HAP-1 (cell line): Measurements from ENCODE around the gene KIF12.

ENCODE experiments used
- DNase-seq, 2 experiments: peaks; one replicate each; pipeline ENCODE4 v3.0.0-alpha.2; 2016 to 2020; ENCODE audit warnings: low spot score in 2 of 2
- H3K27me3 ChIP-seq: fragments of 250-450 bp; sonication (Bioruptor Pico); 2 replicates; pipeline ENCODE4 v1.5.1; 2020; ENCODE audit warnings: low read depth, mild to moderate bottlenecking, moderate library complexity
- H3K36me3 ChIP-seq: fragments of 250-450 bp; sonication (Bioruptor Pico); replicated peaks from 2 replicates; pipeline ENCODE4 v1.5.1; 2020; ENCODE audit warnings: mild to moderate bottlenecking
- H3K4me1 ChIP-seq: fragments of 250-450 bp; sonication (Bioruptor Pico); 2 replicates; pipeline ENCODE4 v1.5.1; 2020; ENCODE audit warnings: mild to moderate bottlenecking
- H3K4me3 ChIP-seq: fragments of 250-450 bp; sonication (Bioruptor Pico); 2 replicates; pipeline ENCODE4 v1.5.1; 2020; ENCODE audit warnings: mild to moderate bottlenecking, moderate library complexity
- H3K9me3 ChIP-seq: fragments of 250-450 bp; sonication (Bioruptor Pico); 2 replicates; pipeline ENCODE4 v1.5.1; 2020; ENCODE audit warnings: mild to moderate bottlenecking, moderate library complexity
- in situ Hi-C: fragments of 300-500 bp; cut with MboI; formaldehyde crosslinking; loops from 3 replicates; pipeline ENCODE4 v1.14.3; 2020; ENCODE audit warnings: low sequenced_read_pairs, inconsistent platforms, mixed read lengths

Gene KIF12

GRCh38 chr9:114065304-114065703, 33.8 kb downstream of the KIF12 start:
- no peak for DNase-seq
- no peak overlapping the region for H3K4me3 ChIP-seq
- H3K36me3 ChIP-seq: no peaks in the 10 kb centered on the region
- peaks cover 11% of the 10 kb centered on the region; the same call in 1 of the 2 replicates for H3K27me3 ChIP-seq
- H3K9me3 ChIP-seq: no peaks in the 10 kb centered on the region
- in situ Hi-C loops: no loop called here
- H3K4me1 ChIP-seq: no peaks in the 10 kb centered on the region

DNA sequence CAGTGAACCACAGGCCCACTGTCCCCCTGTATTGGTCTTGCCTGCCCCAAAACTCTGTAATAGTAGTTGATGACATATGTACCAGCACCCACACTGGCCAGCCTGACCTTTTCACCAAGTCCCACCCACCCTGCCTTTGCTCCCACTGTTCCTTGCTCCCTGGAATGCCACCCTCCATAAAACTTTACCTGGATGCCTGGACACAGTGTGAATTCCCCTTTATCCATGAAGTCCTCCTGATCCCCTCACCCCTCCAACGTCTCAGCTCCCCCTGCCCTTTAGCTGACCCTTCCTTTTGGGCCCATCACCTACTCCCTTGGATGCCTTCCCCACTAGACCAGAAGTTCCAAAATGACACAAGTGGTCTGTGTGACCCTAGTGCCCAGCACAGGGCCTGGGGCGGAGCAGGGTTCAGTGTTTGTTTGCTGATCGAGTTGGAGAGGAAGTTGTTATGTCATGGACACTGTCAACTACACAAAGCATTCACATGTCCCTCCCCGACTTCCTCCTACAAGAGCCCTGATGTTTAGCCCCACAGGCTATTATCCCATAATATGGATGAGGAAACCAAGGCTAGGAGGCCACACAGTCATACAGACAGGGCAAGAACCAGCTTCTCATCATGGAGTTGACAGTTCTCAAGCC, 37.1 kb downstream of the KIF12 start:
- peak in 1 of 2 experiments; percentile 3 for DNase-seq
- H3K36me3 ChIP-seq: no peaks in the 10 kb centered on the region
- peaks cover 9% of the 10 kb centered on the region; the same call in 1 of the 2 replicates for H3K27me3 ChIP-seq
- in situ Hi-C loops: no loop called here
- no peaks in the 10 kb centered on the region for H3K9me3 ChIP-seq
- no peak overlapping the region for H3K4me3 ChIP-seq
- H3K4me1 ChIP-seq: no peaks in the 10 kb centered on the region

DNA sequence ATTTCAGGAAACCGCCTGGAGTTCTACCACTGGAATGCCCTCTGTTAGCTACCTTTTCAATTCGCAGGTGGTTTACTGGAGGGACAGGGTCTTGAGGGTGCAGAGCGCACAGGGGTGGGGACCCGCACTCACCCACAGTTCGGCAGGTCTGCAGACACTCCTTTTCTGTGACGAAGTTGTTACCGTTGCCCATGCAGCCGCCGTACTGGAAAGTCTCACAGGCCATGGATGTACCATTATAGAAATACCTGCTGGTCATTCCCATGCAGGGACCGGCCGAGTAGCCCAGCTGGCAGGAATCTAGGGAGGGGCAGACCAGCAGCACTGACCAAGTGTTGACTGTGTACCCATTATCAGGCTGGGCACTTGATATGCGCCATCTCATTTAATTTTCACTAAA, 37.8 kb downstream of the KIF12 start:
- H3K36me3 ChIP-seq: no peaks in the 10 kb centered on the region
- in situ Hi-C loops: no loop called here
- no peaks in the 10 kb centered on the region for H3K4me1 ChIP-seq
- H3K4me3 ChIP-seq: no peak overlapping the region
- peak in 1 of 2 experiments; percentile 5 for DNase-seq
- H3K9me3 ChIP-seq: no peaks in the 10 kb centered on the region
- H3K27me3 ChIP-seq: peaks cover 9% of the 10 kb centered on the region; the same call in 1 of the 2 replicates

GRCh38 chr9:114060711-114061110, 38.4 kb downstream of the KIF12 start:
- in situ Hi-C loops: no loop called here
- Histone ChIP-seq H3K9me3 (no peaks in the 10 kb centered on the region), H3K4me3 (no peak overlapping the region), H3K4me1 (no peaks in the 10 kb centered on the region), H3K27me3 (peaks cover 4% of the 10 kb centered on the region; the same call in 1 of the 2 replicates), H3K36me3 (no peaks in the 10 kb centered on the region)
- no peak for DNase-seq

- H3K27me3 ChIP-seq: peaks cover 4% of the 10 kb centered on the region; the same call in 1 of the 2 replicates
- H3K36me3 ChIP-seq: no peaks in the 10 kb centered on the region
- DNase-seq: peak in 1 of 2 experiments; percentile 6
- no peaks in the 10 kb centered on the region for H3K4me1 ChIP-seq
- H3K4me3 ChIP-seq: no peak overlapping the region
- in situ Hi-C loops: no loop called here
- H3K9me3 ChIP-seq: no peaks in the 10 kb centered on the region
Measured at GRCh38 chr9:114060070-114060469, 39.0 kb downstream of the KIF12 start.

DNA sequence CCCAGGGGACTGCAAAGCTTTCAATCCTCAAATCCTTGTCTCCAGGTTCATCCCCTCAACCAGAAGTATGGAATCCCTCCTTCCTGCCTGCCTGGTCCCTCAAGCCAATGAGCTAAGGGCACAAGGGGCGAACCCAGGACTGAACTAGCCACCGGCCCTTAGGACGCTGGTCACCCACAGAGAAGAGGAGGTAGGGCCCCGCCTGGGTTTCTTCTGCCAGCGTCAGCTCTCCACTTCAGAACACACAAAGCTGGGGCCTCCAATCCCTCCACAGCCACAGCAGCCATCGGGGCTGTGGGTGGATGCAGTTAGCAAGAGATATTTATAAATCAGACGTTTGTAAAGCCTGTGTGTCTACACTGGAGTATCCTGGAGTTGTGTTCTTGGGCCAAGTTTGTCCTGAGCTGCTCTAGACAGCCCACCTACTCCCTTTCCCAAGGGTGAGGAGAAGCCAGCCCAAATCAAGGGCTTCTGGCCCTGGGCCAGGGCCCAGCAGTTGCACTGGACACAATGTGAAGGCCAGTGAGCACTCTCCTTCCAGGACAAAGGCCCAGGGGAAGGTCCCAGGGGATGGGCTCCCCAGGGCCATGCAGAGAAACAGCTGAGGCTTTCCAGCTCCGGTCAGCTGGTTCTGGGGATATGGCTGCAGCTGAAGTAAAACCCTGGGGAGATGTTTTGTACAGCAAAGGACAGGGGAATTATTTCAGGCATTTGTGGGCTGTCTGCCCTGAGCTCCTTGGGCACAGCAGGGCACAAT, 39.9 kb downstream of the KIF12 start:
- Histone ChIP-seq H3K4me3 (no peak overlapping the region), H3K4me1 (no peaks in the 10 kb centered on the region)
- DNase-seq: no peak

GRCh38 chr9:114058688-114059046, 40.4 kb downstream of the KIF12 start:
- no peaks in the 10 kb centered on the region for H3K9me3 ChIP-seq
- no peak overlapping the region for H3K4me3 ChIP-seq
- H3K4me1 ChIP-seq: no peaks in the 10 kb centered on the region
- H3K27me3 ChIP-seq: no peaks in the 10 kb centered on the region
- H3K36me3 ChIP-seq: no peaks in the 10 kb centered on the region
- in situ Hi-C loops: no loop called here
- no peak for DNase-seq

More for the DNA sequence above, 39.9 kb downstream of the KIF12 start:
- Histone ChIP-seq H3K36me3 (no peaks in the 10 kb centered on the region), H3K9me3 (no peaks in the 10 kb centered on the region), H3K27me3 (peaks cover 2% of the 10 kb centered on the region; the same call in 1 of the 2 replicates)
- in situ Hi-C loops: no loop called here

DNA sequence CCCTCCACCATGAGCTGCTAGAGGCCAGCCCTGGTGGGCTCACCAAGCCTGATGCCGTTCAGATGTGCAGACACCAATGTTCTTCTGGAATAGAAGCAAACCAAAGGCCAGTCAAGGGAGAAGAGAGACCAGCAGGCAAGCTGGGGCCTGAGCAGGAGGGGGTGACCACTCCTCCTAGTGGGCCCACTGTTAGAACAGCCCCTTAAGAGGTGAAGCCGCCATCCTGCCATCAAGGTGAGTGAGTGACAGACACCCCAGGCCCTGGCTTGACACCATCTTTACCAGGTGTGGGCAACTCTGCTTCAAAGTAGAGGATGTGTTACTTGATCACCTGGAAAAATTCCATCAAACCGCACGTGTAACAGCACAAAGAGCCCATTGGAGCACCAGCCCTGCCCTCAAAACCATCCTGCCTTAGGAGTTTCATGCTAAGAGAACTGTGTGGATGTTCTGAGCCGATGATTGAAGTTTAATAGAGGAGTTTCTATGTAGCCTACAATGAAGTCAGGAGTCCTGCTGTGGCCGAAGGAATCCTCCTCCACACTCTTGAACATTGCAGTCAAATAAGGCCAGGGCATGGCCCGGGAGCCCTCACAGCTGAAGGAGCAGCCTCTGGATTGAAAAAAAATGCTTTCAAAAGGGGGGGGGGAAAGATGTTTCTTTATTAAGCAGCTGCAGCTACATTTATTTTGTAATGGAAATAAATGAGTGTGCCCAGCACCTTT, 41.8 kb downstream of the KIF12 start:
- H3K4me1 ChIP-seq: no peaks in the 10 kb centered on the region
- in situ Hi-C loops: no loop called here
- peak in 1 of 2 experiments; percentile 5 for DNase-seq

DNA sequence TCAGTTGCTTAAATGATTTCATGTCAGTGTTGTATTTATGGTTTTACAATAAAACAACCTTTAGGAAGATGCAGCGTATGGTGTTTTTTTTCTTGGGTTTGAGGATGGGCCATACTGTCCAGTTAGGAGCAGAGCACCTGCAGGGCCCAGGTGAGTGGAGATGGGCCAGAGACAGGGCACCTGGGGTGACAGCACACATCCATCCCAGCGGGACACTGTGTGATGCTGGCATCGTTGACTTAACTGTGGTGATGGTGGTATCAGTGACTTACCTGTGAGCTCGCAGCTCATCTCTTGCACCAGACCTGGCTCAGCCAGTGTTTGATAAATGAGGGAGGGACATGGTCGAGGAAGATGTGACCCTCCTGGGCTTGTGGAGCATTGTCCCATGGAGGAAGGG, 42.6 kb downstream of the KIF12 start:
- no peak for DNase-seq
- in situ Hi-C loops: no loop called here
- Histone ChIP-seq H3K9me3 (no peaks in the 10 kb centered on the region), H3K36me3 (no peaks in the 10 kb centered on the region), H3K4me3 (no peak overlapping the region), H3K4me1 (no peaks in the 10 kb centered on the region), H3K27me3 (no peaks in the 10 kb centered on the region)

More for the DNA sequence above, 41.8 kb downstream of the KIF12 start:
- Histone ChIP-seq H3K36me3 (no peaks in the 10 kb centered on the region), H3K27me3 (no peaks in the 10 kb centered on the region), H3K4me3 (no peak overlapping the region), H3K9me3 (no peaks in the 10 kb centered on the region)

- Histone ChIP-seq H3K4me1 (no peaks in the 10 kb centered on the region), H3K9me3 (no peaks in the 10 kb centered on the region), H3K4me3 (no peak overlapping the region), H3K27me3 (no peaks in the 10 kb centered on the region), H3K36me3 (no peaks in the 10 kb centered on the region)
- no peak for DNase-seq
- in situ Hi-C loops: no loop called here
Measured at GRCh38 chr9:114055894-114056293, 43.2 kb downstream of the KIF12 start.

DNA sequence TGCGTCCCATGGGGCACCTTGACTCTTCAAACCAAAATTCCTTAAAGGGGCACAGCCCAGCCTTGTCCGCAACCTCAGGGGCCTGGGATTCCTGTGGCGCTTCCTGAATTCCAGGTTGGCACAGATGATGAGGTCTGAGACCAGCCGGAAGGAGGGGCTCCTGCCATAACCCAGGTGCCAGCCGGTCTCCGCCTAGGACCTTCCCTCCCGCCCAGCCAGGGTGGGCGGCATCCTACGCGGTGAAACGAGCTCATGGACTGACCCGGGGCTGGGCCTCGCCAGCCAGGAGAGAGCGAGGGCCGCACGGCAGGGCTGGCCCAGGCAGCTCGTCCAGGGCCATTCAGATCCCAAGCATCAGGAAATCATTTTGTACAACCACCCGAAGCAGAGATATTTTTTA, 44.0 kb downstream of the KIF12 start:
- Histone ChIP-seq H3K27me3 (no peaks in the 10 kb centered on the region), H3K4me3 (no peak overlapping the region), H3K36me3 (peaks cover 8% of the 10 kb centered on the region), H3K4me1 (no peaks in the 10 kb centered on the region), H3K9me3 (no peaks in the 10 kb centered on the region)
- no peak for DNase-seq
- in situ Hi-C loops: no loop called here

DNA sequence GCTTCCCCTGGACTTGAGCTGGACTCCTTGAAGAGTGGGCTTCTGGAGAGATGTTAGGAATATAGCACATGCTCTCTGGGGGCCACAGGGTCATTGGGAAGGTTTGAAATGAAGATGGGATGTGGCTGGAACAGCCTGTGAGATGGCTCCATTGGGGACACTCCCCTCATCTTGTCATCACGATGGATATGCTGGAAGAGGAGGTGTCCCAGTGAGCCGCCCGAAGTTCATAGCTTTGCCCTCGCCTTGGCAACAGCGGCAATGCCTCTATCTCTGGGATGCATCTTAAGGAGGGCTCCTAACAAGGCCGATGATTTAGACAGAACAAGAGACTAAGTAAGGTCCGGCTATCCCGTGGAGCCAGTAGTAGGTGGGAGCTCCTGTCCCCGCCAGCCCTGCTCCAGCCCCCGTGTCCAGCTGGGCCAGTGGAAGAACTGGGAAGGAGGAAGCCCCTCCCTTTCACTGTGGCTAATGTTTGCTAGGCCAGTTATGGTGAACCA, 44.9 kb downstream of the KIF12 start:
- H3K36me3 ChIP-seq: peaks cover 13% of the 10 kb centered on the region
- no peak for DNase-seq
- in situ Hi-C loops: no loop called here

GRCh38 chr9:114053246-114054005, 45.7 kb downstream of the KIF12 start:
- no peak for DNase-seq
- Histone ChIP-seq H3K9me3 (no peaks in the 10 kb centered on the region), H3K4me3 (no peak overlapping the region), H3K36me3 (peaks cover 21% of the 10 kb centered on the region), H3K4me1 (no peaks in the 10 kb centered on the region), H3K27me3 (no peaks in the 10 kb centered on the region)
- in situ Hi-C loops: no loop called here

More for the DNA sequence above, 44.9 kb downstream of the KIF12 start:
- Histone ChIP-seq H3K4me3 (no peak overlapping the region), H3K4me1 (no peaks in the 10 kb centered on the region), H3K9me3 (no peaks in the 10 kb centered on the region), H3K27me3 (no peaks in the 10 kb centered on the region)
